Fibroblast of villous mesenchyme (primary cell): Measurements from ENCODE around the gene AKR1E2. TPM values are rescaled to one million over a fixed set of nuclear protein-coding genes. Genes with fewer than 3 reads are reported as not detected.

Source experiments
- DNase-seq: peaks from one replicate; pipeline ENCODE4 v3.0.0-alpha.2; 2010; ENCODE audit warnings: low read depth
- H3K4me3 ChIP-seq: 2 replicates; pipeline ENCODE4 v1.5.1; 2011; ENCODE audit warnings: low read depth, mild to moderate bottlenecking, low read length
- CTCF ChIP-seq: IDR thresholded peaks from 2 replicates; pipeline ENCODE4 v1.5.1; 2012; ENCODE audit warnings: low read depth, mild to moderate bottlenecking, low read length; ENCODE audit not compliant: insufficient read depth
- total RNA-seq: library from RNA; depleted of rRNA; stranded (reverse); fragments of >200 nt; gene quantifications from 2 replicates; pipeline ENCODE4 v1.2.3, GENCODE V29; 2012

AKR1E2 gene
- total RNA-seq, 1 donor: 9.1 TPM

GRCh38 chr10:4846775-4847174 lies 20.8 kb downstream of the AKR1E2 start:
- no peak overlapping the region for H3K4me3 ChIP-seq
- no peak for TF ChIP-seq CTCF
- DNase-seq: no peak

- no peak for TF ChIP-seq CTCF
- DNase-seq: peak; percentile 81
- H3K4me3 ChIP-seq: no peak overlapping the region
Measured at GRCh38 chr10:4847561-4848355, 21.8 kb downstream of the AKR1E2 start.

GRCh38 chr10:4848356-4849041 lies 22.5 kb downstream of the AKR1E2 start:
- TF ChIP-seq CTCF: no peak
- H3K4me3 ChIP-seq: no peak overlapping the region
- DNase-seq: peak; percentile 11

GRCh38 chr10:4849042-4849402 lies 23.0 kb downstream of the AKR1E2 start:
- H3K4me3 ChIP-seq: no peak overlapping the region
- no peak for TF ChIP-seq CTCF
- no peak for DNase-seq

- H3K4me3 ChIP-seq: no peak overlapping the region
Measured at GRCh38 chr10:4849555-4850242, 23.7 kb downstream of the AKR1E2 start.

GRCh38 chr10:4850397-4850796 lies 24.4 kb downstream of the AKR1E2 start:
- no peak for TF ChIP-seq CTCF
- H3K4me3 ChIP-seq: no peak overlapping the region
- DNase-seq: no peak

More at GRCh38 chr10:4849555-4850242, 23.7 kb downstream of the AKR1E2 start:
- peak; percentile 96 for DNase-seq
- peak; percentile 100 for TF ChIP-seq CTCF
